LNCaP clone FGC (cell line): ENCODE data around the gene CNTN5.

Experiments used
- DNase-seq: peaks from one replicate; pipeline ENCODE4 v3.0.0-alpha.2; 2011; ENCODE audit warnings: low read depth
- H3K4me3 ChIP-seq: 2 replicates; pipeline ENCODE4 v1.5.1; 2011; ENCODE audit warnings: mild to moderate bottlenecking, low read depth, low read length, control low read depth
- TF ChIP-seq, protein P1 (sequence below): IDR thresholded peaks from 2 replicates; pipeline ENCODE4 v1.5.1; 2012; ENCODE audit warnings: mild to moderate bottlenecking; ENCODE audit not compliant: control insufficient read depth, insufficient read depth; ENCODE audit errors: extremely low read depth

The CNTN5 gene

DNA sequence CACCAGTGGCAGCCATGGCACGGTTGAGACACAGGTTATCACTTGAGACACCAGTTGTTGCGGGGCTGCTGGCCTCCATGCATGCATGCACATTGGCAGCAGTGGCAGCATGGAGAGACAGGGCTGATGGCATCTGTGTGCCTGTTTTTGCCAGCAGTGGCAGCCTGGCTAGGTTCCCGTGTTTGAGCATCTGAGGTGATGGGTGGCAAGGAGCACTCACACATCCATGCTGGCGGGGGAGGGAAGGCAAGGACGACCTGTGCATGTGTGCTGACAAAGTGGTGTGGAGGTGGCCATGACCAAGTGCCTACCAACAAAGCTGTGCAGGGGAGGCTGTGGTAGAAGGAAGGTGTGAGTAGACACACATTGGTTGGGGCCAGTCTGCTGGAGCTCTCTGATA lies 133.5 kb downstream of the CNTN5 start:
- TF ChIP-seq, protein P1, sequence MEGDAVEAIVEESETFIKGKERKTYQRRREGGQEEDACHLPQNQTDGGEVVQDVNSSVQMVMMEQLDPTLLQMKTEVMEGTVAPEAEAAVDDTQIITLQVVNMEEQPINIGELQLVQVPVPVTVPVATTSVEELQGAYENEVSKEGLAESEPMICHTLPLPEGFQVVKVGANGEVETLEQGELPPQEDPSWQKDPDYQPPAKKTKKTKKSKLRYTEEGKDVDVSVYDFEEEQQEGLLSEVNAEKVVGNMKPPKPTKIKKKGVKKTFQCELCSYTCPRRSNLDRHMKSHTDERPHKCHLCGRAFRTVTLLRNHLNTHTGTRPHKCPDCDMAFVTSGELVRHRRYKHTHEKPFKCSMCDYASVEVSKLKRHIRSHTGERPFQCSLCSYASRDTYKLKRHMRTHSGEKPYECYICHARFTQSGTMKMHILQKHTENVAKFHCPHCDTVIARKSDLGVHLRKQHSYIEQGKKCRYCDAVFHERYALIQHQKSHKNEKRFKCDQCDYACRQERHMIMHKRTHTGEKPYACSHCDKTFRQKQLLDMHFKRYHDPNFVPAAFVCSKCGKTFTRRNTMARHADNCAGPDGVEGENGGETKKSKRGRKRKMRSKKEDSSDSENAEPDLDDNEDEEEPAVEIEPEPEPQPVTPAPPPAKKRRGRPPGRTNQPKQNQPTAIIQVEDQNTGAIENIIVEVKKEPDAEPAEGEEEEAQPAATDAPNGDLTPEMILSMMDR: no peak
- DNase-seq: no peak
- H3K4me3 ChIP-seq: no peak overlapping the region

DNA sequence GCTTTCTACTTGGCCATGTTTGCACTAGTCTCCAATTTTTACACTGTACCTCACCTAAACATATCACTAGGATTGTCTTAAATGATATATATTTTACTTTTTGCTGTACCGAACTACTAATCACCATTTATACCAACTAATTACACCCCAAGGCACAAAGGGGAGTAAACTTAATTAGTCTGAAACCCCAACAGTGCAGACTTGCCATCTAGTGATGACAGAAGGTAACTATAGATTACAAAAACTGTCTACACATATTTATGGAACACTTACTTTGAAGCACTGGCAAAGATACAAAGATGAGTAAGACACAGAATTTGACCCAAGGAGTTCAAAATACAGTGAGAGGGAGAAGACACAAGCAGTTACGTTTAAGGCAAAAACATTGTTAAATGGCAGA lies 139.7 kb downstream of the CNTN5 start:
- no peak for DNase-seq
- H3K4me3 ChIP-seq: no peak overlapping the region
- TF ChIP-seq, protein P1: peak; percentile 17; the same call in 1 of the 2 replicates

DNA sequence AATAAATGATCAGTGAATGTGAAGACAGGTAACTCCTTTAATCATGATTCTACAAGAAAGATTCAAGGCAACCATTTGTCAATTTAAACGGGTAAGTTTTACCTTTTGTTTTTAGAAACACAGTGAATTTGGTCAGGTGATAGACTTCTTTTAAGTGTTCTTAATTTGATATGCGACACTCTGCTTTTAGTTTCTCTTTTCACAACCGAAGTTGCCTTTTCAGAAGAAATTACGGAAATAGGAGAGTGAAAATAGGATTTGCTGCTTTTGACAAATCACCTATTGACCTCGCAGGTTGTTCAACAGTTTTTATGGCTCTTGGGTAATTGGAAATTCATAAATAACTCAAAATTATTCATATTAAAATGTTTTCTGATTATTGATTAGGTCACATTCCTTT lies 142.1 kb downstream of the CNTN5 start:
- no peak overlapping the region for H3K4me3 ChIP-seq
- TF ChIP-seq, protein P1: no peak
- DNase-seq: no peak

GRCh38 chr11:99170591-99170990 lies 149.8 kb downstream of the CNTN5 start:
- no peak overlapping the region for H3K4me3 ChIP-seq

GRCh38 chr11:99171330-99171729 lies 150.6 kb downstream of the CNTN5 start:
- TF ChIP-seq, protein P1: no peak
- no peak for DNase-seq
- no peak overlapping the region for H3K4me3 ChIP-seq

More at GRCh38 chr11:99170591-99170990, 149.8 kb downstream of the CNTN5 start:
- TF ChIP-seq, protein P1: no peak
- DNase-seq: no peak

DNA sequence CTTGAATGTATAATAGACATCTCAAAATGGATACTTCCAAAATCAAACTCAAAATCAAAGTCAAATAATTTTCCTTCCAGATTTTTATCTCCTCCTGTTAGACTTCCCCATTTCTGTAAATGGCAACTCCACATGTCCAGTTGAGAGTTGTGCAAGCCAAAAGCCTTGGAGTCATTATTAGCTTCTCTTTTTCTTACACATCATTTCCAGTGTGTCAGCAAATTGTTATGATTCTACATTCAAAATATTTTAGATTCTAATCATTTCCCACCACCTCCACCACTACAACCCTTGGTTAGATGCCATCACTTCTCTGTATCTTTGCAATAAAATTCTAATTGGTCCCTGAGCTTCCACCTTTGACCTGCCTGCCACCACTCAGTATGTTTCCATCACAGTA lies 155.7 kb downstream of the CNTN5 start:
- H3K4me3 ChIP-seq: no peak overlapping the region
- DNase-seq: no peak
- TF ChIP-seq, protein P1: no peak

GRCh38 chr11:99177446-99177845 lies 156.7 kb downstream of the CNTN5 start:
- no peak overlapping the region for H3K4me3 ChIP-seq
- no peak for DNase-seq
- TF ChIP-seq, protein P1: no peak
